Astrocyte (in vitro differentiated cells and primary cell): ENCODE measurements around the gene DMGDH. TPM values are rescaled to one million over a fixed set of nuclear protein-coding genes. Genes with fewer than 3 reads are reported as not detected.
A peak's percentile ranks its signal among the peaks of the same experiment; 100 is the strongest.
"Not testable (repeated sequence)": the region's sequence is repeated elsewhere in the genome, so short reads cannot be mapped to it uniquely, and the experiment has no call there.

Experiments used
- DNase-seq: peaks from one replicate; pipeline ENCODE4 v3.0.0-alpha.2; 2010; ENCODE audit warnings: low read depth
- FAIRE-seq: peaks from 2 replicates; lab custom pipeline; 2011; peaks lifted over from hg19 to GRCh38; lab: Jason Lieb, UNC
- H2AFZ ChIP-seq: 2 replicates; pipeline ENCODE4 v1.6.0; 2012; ENCODE audit warnings: low read depth, low read length, inconsistent platforms
- H3K27ac ChIP-seq: 2 replicates; pipeline ENCODE4 v1.5.1; 2011; ENCODE audit warnings: low read depth, low read length, inconsistent platforms
- H3K27me3 ChIP-seq: 2 replicates; pipeline ENCODE4 v1.6.0; 2011; ENCODE audit warnings: low read length, inconsistent platforms; ENCODE audit not compliant: insufficient read depth
- H3K36me3 ChIP-seq: 2 replicates; pipeline ENCODE4 v1.5.1; 2011; ENCODE audit warnings: low read length, inconsistent platforms; ENCODE audit not compliant: insufficient read depth
- H3K4me1 ChIP-seq: 2 replicates; pipeline ENCODE4 v1.5.1; 2011; ENCODE audit warnings: low read length, inconsistent platforms; ENCODE audit not compliant: insufficient read depth
- H3K4me2 ChIP-seq: 2 replicates; pipeline ENCODE4 v1.6.0; 2012; ENCODE audit warnings: low read length, inconsistent platforms
- H3K4me3 ChIP-seq: 2 replicates; pipeline ENCODE4 v1.5.1; 2011; ENCODE audit warnings: low read depth, mild to moderate bottlenecking, low read length, inconsistent platforms; ENCODE audit not compliant: insufficient read depth
- H3K79me2 ChIP-seq: 2 replicates; pipeline ENCODE4 v1.6.0; 2012; ENCODE audit warnings: mild to moderate bottlenecking, low read length, inconsistent platforms; ENCODE audit not compliant: insufficient read depth
- H3K9ac ChIP-seq: 2 replicates; pipeline ENCODE4 v1.6.0; 2012; ENCODE audit warnings: mild to moderate bottlenecking, low read length, inconsistent platforms
- H3K9me3 ChIP-seq: 2 replicates; pipeline ENCODE4 v1.5.1; 2012; ENCODE audit warnings: low read depth, mild to moderate bottlenecking, low read length, inconsistent platforms; ENCODE audit not compliant: insufficient read depth
- H4K20me1 ChIP-seq: 2 replicates; pipeline ENCODE4 v1.6.0; 2012; ENCODE audit warnings: low read length, inconsistent platforms; ENCODE audit not compliant: insufficient read depth
- H3K27ac Mint-ChIP-seq: one replicate; pipeline ENCODE4 v1.8.0; 2021; ENCODE audit warnings: mild to moderate bottlenecking, mixed read lengths; ENCODE audit not compliant: unreplicated experiment
- H3K27me3 Mint-ChIP-seq: one replicate; pipeline ENCODE4 v1.8.0; 2021; ENCODE audit warnings: low read depth, mixed read lengths; ENCODE audit not compliant: unreplicated experiment
- H3K36me3 Mint-ChIP-seq: one replicate; pipeline ENCODE4 v1.8.0; 2021; ENCODE audit warnings: low read depth, mixed read lengths; ENCODE audit not compliant: unreplicated experiment
- H3K4me1 Mint-ChIP-seq: one replicate; pipeline ENCODE4 v1.8.0; 2021; ENCODE audit warnings: low read depth, mixed read lengths; ENCODE audit not compliant: unreplicated experiment
- H3K4me3 Mint-ChIP-seq: one replicate; pipeline ENCODE4 v1.8.0; 2021; ENCODE audit warnings: mild to moderate bottlenecking, moderate library complexity, mixed read lengths; ENCODE audit not compliant: unreplicated experiment
- H3K9me3 Mint-ChIP-seq: one replicate; pipeline ENCODE4 v1.8.0; 2021; ENCODE audit warnings: mild to moderate bottlenecking, mixed read lengths; ENCODE audit not compliant: unreplicated experiment
- EZH2 ChIP-seq: IDR thresholded peaks from 2 replicates; pipeline ENCODE4 v1.6.1; 2012; ENCODE audit warnings: mild to moderate bottlenecking, low read length, inconsistent platforms; ENCODE audit not compliant: insufficient read depth
- total RNA-seq: library from RNA; stranded (reverse); gene quantifications from 2 replicates; pipeline ENCODE4 v1.2.1, GENCODE V29; 2021
- TF ChIP-seq, protein P1 (sequence below): IDR thresholded peaks from 2 replicates; pipeline ENCODE4 v1.5.1; 2011; ENCODE audit warnings: low read depth, mild to moderate bottlenecking, inconsistent platforms, low read length, moderate library complexity; ENCODE audit not compliant: insufficient read depth

DMGDH gene
- total RNA-seq, 1 donor from 2014 or later: not detected

DNA sequence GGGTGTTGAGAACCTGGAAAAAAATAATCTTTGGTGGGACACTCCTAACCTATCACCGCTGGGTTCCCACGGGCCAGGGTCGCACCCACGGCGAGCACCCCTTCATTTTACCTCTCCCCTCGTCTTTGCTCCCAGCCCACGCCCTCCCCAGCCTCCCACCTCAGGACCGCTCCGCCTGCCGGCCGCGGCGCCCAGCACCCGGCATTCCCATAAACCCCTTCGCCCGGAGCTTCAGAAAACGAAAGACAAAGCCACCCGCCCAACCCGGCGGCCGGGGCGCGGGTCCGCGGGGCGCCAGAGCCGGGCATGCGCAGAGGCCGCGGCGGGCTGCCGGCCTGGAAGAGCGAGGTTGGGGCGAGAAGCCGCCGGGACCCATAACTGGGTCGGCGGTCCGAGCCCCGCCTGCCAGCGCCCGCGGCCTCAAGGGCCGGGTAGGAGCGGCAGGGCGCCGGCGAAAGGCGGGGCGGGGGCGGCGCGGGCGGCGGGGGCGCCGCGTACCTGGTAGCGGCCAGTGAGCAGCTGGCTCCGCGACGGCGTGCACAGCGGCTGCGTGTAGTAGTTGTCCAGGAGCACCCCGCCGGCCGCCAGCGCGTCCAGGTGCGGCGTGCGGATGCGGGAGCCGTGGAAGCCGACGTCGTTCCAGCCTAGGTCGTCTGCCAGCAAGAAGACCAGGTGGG, 84.9 kb downstream of the DMGDH start:
- H3K9me3 ChIP-seq: no peaks in the 10 kb centered on the region
- peak overlapping the region; percentile 85 for H3K4me3 ChIP-seq
- H4K20me1 ChIP-seq: no peaks in the 10 kb centered on the region
- Mint-ChIP-seq H3K9me3 (no peaks in the 10 kb centered on the region), H3K27me3 (no peaks in the 10 kb centered on the region), H3K27ac (peak overlapping the region; percentile 66), H3K36me3 (no peaks in the 10 kb centered on the region), H3K4me3 (peak overlapping the region; percentile 89), H3K4me1 (peaks cover 27% of the 10 kb centered on the region)
- peaks cover 16% of the 10 kb centered on the region for H3K79me2 ChIP-seq
- peak overlapping the region; percentile 81 for H2AFZ ChIP-seq
- no peak for TF ChIP-seq EZH2
- TF ChIP-seq, protein P1, sequence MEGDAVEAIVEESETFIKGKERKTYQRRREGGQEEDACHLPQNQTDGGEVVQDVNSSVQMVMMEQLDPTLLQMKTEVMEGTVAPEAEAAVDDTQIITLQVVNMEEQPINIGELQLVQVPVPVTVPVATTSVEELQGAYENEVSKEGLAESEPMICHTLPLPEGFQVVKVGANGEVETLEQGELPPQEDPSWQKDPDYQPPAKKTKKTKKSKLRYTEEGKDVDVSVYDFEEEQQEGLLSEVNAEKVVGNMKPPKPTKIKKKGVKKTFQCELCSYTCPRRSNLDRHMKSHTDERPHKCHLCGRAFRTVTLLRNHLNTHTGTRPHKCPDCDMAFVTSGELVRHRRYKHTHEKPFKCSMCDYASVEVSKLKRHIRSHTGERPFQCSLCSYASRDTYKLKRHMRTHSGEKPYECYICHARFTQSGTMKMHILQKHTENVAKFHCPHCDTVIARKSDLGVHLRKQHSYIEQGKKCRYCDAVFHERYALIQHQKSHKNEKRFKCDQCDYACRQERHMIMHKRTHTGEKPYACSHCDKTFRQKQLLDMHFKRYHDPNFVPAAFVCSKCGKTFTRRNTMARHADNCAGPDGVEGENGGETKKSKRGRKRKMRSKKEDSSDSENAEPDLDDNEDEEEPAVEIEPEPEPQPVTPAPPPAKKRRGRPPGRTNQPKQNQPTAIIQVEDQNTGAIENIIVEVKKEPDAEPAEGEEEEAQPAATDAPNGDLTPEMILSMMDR: no peak
- H3K27ac ChIP-seq: peak overlapping the region; percentile 89
- peaks cover 23% of the 10 kb centered on the region for H3K4me1 ChIP-seq
- H3K4me2 ChIP-seq: peak overlapping the region; percentile 99
- peak; percentile 65 for DNase-seq
- no peaks in the 10 kb centered on the region for H3K27me3 ChIP-seq
- no peak for FAIRE-seq
- no peaks in the 10 kb centered on the region for H3K36me3 ChIP-seq
- peak overlapping the region; percentile 88 for H3K9ac ChIP-seq

- peak overlapping the region; percentile 85 for H3K4me3 ChIP-seq
- no peaks in the 10 kb centered on the region for H3K9me3 Mint-ChIP-seq
- H3K4me1 Mint-ChIP-seq: peaks cover 28% of the 10 kb centered on the region
- peak overlapping the region; percentile 66 for H3K27ac Mint-ChIP-seq
- H3K36me3 ChIP-seq: no peaks in the 10 kb centered on the region
- TF ChIP-seq, protein P1: no peak
- TF ChIP-seq EZH2: no peak
- peaks cover 23% of the 10 kb centered on the region for H3K4me1 ChIP-seq
- peak overlapping the region; percentile 89 for H3K27ac ChIP-seq
- H3K79me2 ChIP-seq: peaks cover 16% of the 10 kb centered on the region
- H2AFZ ChIP-seq: peak overlapping the region; percentile 78
- no peaks in the 10 kb centered on the region for H3K36me3 Mint-ChIP-seq
- no peaks in the 10 kb centered on the region for H3K27me3 ChIP-seq
- no peaks in the 10 kb centered on the region for H3K27me3 Mint-ChIP-seq
- peak overlapping the region; percentile 99 for H3K4me2 ChIP-seq
- H3K9me3 ChIP-seq: no peaks in the 10 kb centered on the region
- DNase-seq: peak; percentile 46
- peak overlapping the region; percentile 88 for H3K9ac ChIP-seq
- H3K4me3 Mint-ChIP-seq: peak overlapping the region; percentile 89
- no peak for FAIRE-seq
- H4K20me1 ChIP-seq: no peaks in the 10 kb centered on the region
Measured at GRCh38 chr5:78983601-78984438, 85.7 kb downstream of the DMGDH start.

DNA sequence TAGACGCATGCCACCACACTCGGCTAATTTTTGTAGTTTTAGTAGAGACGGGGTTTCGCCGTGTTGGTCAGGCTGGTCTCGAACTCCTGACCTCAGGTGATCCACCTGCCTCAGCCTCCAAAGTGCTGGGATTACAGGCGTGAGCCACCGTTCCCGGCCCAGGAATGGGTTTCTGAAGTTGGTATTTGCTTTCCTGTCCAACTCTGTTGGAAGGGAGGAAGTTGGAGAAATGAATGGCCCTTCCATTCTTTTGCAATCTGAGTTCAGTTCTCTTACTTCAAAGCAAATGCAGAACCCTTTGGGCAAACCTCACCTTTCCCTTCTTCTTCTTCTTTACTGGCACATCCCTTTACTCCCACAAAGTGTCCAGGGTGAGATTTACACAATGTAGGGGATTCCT, 86.3 kb downstream of the DMGDH start:
- H3K27me3 Mint-ChIP-seq, H3K36me3 Mint-ChIP-seq, H3K27ac ChIP-seq, FAIRE-seq, H4K20me1 ChIP-seq, H3K9me3 Mint-ChIP-seq, H3K27me3 ChIP-seq, H3K36me3 ChIP-seq, DNase-seq, H3K9me3 ChIP-seq: not testable (repeated sequence)
- Mint-ChIP-seq H3K4me3 (peak overlapping the region; percentile 89), H3K27ac (peak overlapping the region; percentile 43), H3K4me1 (peaks cover 28% of the 10 kb centered on the region)
- H3K4me1 ChIP-seq: peaks cover 23% of the 10 kb centered on the region
- peak overlapping the region; percentile 88 for H3K9ac ChIP-seq
- H3K4me2 ChIP-seq: peak overlapping the region; percentile 99
- peak overlapping the region; percentile 78 for H2AFZ ChIP-seq
- peak overlapping the region; percentile 85 for H3K4me3 ChIP-seq
- peaks cover 16% of the 10 kb centered on the region for H3K79me2 ChIP-seq
